ENCODE measurements around the gene CFAP299.

CFAP299 gene

DNA sequence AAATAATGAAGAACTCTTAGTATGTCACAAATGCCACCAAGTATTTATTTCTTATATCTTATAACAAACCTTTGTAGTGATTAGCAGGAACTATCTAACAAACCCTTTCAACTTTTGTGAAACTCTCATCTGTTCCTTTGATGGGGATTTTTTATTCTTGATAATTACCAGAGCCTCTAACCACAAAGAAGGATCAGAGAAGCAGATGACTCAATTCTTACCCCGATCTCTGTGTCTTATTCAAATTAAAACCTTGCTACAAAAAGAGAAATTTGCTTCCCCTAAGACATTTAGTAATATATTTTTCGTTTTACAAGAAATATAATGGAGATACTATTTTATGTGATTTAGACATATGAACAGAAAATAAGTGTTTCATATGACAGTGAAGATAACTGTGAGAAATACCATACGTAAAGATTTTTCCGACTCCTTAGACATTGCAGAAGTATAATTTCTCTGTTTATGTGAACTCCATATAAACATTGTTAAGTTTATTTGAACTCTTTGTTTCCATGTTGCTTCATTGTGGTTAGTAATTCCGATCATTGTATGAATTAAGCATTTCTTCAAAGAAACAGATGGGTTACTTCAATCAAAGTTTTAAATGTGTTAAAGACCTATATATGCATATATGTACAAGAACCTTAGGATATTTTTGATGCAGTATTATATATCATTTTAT is 205.4 kb downstream of the CFAP299 start:
- Histone ChIP-seq H3K79me2 (ENCODE audit: control insufficient read depth, low read length) (no peaks in the 10 kb centered on the region), H3K27ac (ENCODE audit: low read depth, low read length) (no peak overlapping the region), H3K4me3 (ENCODE audit: low read length) (peak overlapping the region; percentile 26; the same call in 1 of the 2 replicates), H3K4me2 (ENCODE audit: low read length) (peak overlapping the region; percentile 51), H3K27me3 (ENCODE audit: control insufficient read depth, low read length) (no peaks in the 10 kb centered on the region), H4K20me1 (ENCODE audit: control insufficient read depth, insufficient read depth, low read depth, low read length) (no peaks in the 10 kb centered on the region), H3K36me3 (ENCODE audit: control insufficient read depth, low read length) (peaks cover 6% of the 10 kb centered on the region; the same call in 1 of the 2 replicates), H3F3A (ENCODE audit: control insufficient read depth, insufficient read depth) (no peaks in the 10 kb centered on the region), H3K4me1 (ENCODE audit: control insufficient read depth, low read length) (peaks cover 24% of the 10 kb centered on the region), H3K9me2 (replicated peaks; ENCODE audit: control insufficient read depth, low read length) (no peaks in the 10 kb centered on the region), H3K9me3 (ENCODE audit: control insufficient read depth, insufficient read depth, low read length) (peaks cover 4% of the 10 kb centered on the region; the same call in 1 of the 2 replicates)
- TF ChIP-seq EZH2phosphoT487 (IDR thresholded peaks at IDR 0.05; ENCODE audit: borderline replicate concordance, low read length): no peak
- TF ChIP-seq, protein P1, sequence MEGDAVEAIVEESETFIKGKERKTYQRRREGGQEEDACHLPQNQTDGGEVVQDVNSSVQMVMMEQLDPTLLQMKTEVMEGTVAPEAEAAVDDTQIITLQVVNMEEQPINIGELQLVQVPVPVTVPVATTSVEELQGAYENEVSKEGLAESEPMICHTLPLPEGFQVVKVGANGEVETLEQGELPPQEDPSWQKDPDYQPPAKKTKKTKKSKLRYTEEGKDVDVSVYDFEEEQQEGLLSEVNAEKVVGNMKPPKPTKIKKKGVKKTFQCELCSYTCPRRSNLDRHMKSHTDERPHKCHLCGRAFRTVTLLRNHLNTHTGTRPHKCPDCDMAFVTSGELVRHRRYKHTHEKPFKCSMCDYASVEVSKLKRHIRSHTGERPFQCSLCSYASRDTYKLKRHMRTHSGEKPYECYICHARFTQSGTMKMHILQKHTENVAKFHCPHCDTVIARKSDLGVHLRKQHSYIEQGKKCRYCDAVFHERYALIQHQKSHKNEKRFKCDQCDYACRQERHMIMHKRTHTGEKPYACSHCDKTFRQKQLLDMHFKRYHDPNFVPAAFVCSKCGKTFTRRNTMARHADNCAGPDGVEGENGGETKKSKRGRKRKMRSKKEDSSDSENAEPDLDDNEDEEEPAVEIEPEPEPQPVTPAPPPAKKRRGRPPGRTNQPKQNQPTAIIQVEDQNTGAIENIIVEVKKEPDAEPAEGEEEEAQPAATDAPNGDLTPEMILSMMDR (IDR thresholded peaks at IDR 0.05; ENCODE audit: low read depth, low read length, poor library complexity, severe bottlenecking): no peak

DNA sequence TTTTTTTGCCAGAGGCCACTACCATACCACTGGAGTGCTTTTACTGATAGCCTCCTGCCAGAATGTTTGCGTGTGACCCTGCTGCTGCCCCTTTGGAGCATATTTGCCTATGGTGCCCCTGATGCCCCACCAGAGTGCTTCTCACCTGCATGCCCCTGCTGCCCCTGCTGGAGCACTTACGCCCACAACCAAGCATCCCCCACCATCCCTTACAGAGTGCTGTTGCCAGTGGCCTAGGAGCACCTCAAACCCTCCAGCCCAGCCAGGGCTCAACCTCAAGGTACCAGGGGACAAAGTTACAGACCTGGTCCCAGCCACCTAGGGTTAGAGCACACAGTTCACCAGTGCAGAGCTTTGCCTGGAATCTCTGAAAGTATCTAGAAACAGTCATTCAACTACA is 207.2 kb downstream of the CFAP299 start:
- no peak overlapping the region for H3K27ac ChIP-seq (ENCODE audit: low read depth, low read length)
- H3K4me2 ChIP-seq (ENCODE audit: low read length): no peak overlapping the region
- H3K4me1 ChIP-seq (ENCODE audit: control insufficient read depth, low read length): peaks cover 24% of the 10 kb centered on the region
- H3F3A ChIP-seq (ENCODE audit: control insufficient read depth, insufficient read depth): no peaks in the 10 kb centered on the region
- TF ChIP-seq, protein P1 (IDR thresholded peaks at IDR 0.05; ENCODE audit: low read depth, low read length, poor library complexity, severe bottlenecking): no peak
- TF ChIP-seq EZH2phosphoT487 (IDR thresholded peaks at IDR 0.05; ENCODE audit: borderline replicate concordance, low read length): no peak
- H3K9me3 ChIP-seq (ENCODE audit: control insufficient read depth, insufficient read depth, low read length): no peaks in the 10 kb centered on the region; the same call in 1 of the 2 replicates
- no peak overlapping the region for H3K4me3 ChIP-seq (ENCODE audit: low read length)
- no peaks in the 10 kb centered on the region for H3K9me2 ChIP-seq (replicated peaks; ENCODE audit: control insufficient read depth, low read length)
- peaks cover 2% of the 10 kb centered on the region; the same call in 1 of the 2 replicates for H3K36me3 ChIP-seq (ENCODE audit: control insufficient read depth, low read length)
- no peaks in the 10 kb centered on the region for H4K20me1 ChIP-seq (ENCODE audit: control insufficient read depth, insufficient read depth, low read depth, low read length)
- H3K27me3 ChIP-seq (ENCODE audit: control insufficient read depth, low read length): no peaks in the 10 kb centered on the region
- H3K79me2 ChIP-seq (ENCODE audit: control insufficient read depth, low read length): no peaks in the 10 kb centered on the region

DNA sequence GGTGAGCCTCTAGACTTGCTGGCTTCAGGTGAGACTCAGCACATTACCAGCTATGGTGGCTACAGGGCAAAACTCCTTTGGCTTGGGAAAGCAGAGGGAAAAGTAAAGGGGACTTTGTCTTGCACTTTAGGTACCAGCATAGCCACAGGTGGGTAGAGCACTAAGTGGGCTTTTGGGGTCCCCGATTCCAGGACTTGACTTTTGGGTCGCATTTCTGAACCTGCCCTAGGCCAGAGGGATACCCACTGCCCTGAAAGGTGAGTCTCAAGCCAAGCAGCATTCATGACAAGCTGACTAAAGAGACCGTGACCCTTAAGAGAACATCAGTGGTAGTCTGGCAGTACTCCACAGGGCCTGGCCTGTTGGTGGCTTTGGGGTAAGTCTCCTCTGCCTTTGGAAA is 224.8 kb downstream of the CFAP299 start:
- Histone ChIP-seq H3F3A (ENCODE audit: control insufficient read depth, insufficient read depth) (no peaks in the 10 kb centered on the region), H3K4me3 (ENCODE audit: low read length) (no peak overlapping the region), H3K9me2 (replicated peaks; ENCODE audit: control insufficient read depth, low read length) (no peaks in the 10 kb centered on the region), H3K27me3 (ENCODE audit: control insufficient read depth, low read length) (no peaks in the 10 kb centered on the region), H3K27ac (ENCODE audit: low read depth, low read length) (no peak overlapping the region), H3K4me1 (ENCODE audit: control insufficient read depth, low read length) (peaks cover 7% of the 10 kb centered on the region), H3K79me2 (ENCODE audit: control insufficient read depth, low read length) (no peaks in the 10 kb centered on the region), H3K36me3 (ENCODE audit: control insufficient read depth, low read length) (no peaks in the 10 kb centered on the region), H4K20me1 (ENCODE audit: control insufficient read depth, insufficient read depth, low read depth, low read length) (no peaks in the 10 kb centered on the region), H3K4me2 (ENCODE audit: low read length) (no peak overlapping the region), H3K9me3 (ENCODE audit: control insufficient read depth, insufficient read depth, low read length) (peaks cover 9% of the 10 kb centered on the region; the same call in 1 of the 2 replicates)
- TF ChIP-seq, protein P1 (IDR thresholded peaks at IDR 0.05; ENCODE audit: low read depth, low read length, poor library complexity, severe bottlenecking): no peak
- TF ChIP-seq EZH2phosphoT487 (IDR thresholded peaks at IDR 0.05; ENCODE audit: borderline replicate concordance, low read length): no peak

Measured in DOHH2 (cell line).